ENCODE measurements around the gene SERHL2. TPM values are rescaled to one million over a fixed set of nuclear protein-coding genes. Genes with fewer than 3 reads are reported as not detected.

The SERHL2 gene
- polyA plus RNA-seq, 1 of the 3 experiments (the other 2 are of a cell fraction): 3.1 TPM

DNA sequence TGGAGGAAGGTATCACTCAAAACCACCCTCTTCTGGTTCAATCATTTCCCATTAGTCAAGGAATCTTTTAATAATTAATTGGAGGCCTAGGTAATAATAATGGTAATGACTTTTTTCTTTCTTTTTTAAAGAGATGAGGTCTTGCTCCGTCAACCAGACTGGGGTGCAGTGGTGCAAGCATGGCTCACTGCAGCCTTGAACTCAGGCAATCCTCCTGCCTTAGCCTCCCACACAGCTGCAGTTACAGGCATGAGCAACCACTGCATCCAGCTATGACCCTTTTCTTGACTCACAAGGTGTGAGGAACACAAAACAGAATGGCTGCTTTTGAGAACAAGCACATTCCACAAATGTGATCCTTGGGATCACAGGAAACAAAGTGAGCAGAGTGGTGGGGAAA, 57.3 kb downstream of the SERHL2 start:
- Histone ChIP-seq H3K27ac (ENCODE audit: low read depth in 2 of 2, low read length in 1 of 2) (no peak overlapping the region), H3K4me2 (no peak overlapping the region), H2AFZ (ENCODE audit: low read depth) (no peak overlapping the region), H3K9me3 (no peaks in the 10 kb centered on the region), H3K9ac (no peak overlapping the region), H3K36me3 (replicated peaks in 1 of 2; ENCODE audit: control insufficient read depth in 1 of 2, insufficient read depth in 2 of 2, low read length in 1 of 2) (peaks cover 0 to 2% of the 10 kb centered on the region in 2 experiments), H3F3A (replicated peaks; ENCODE audit: insufficient read depth) (peaks cover 10% of the 10 kb centered on the region), H3K9me2 (no peaks in the 10 kb centered on the region), H3K4me3 (ENCODE audit: low read depth in 2 of 2, low read length in 1 of 2) (no peak overlapping the region), H3K79me2 (ENCODE audit: insufficient read depth) (peaks cover 80% of the 10 kb centered on the region), H4K20me1 (ENCODE audit: insufficient read depth) (peaks cover 15% of the 10 kb centered on the region; the same call in 1 of the 2 replicates), H3K27me3 (ENCODE audit: insufficient read depth) (no peaks in the 10 kb centered on the region), H3K4me1 (ENCODE audit: control insufficient read depth in 1 of 2, insufficient read depth in 2 of 2, low read depth in 1 of 2, low read length in 1 of 2) (peaks cover 11 to 30% of the 10 kb centered on the region in 2 experiments; a peak in 2 of 4 replicates)
- ChIA-PET CTCF (interaction anchor here (0.9 kb wide), 1 partner anchor 13 kb away, joined by 4 read pairs; no protein-coding TSS in a partner anchor), POLR2A (no interaction called here)
- no peak for DNase-seq
- 100% methylated on average over 1 of the region's 1 CpG for WGBS (ENCODE audit: low lambda C conversion rate)
- no peak for TF ChIP-seq JUND (IDR thresholded peaks at IDR 0.05)
- TF ChIP-seq EP300 (IDR thresholded peaks at IDR 0.05; ENCODE audit: borderline replicate concordance in 1 of 2, low read depth in 1 of 2, low read length in 1 of 2): no peak
- no peak for TF ChIP-seq GATA2 (CRISPR knock-in tag; IDR thresholded peaks at IDR 0.05)
- TF ChIP-seq ELF1 (IDR thresholded peaks at IDR 0.05): no peak
- TF ChIP-seq MEF2A (IDR thresholded peaks at IDR 0.05; ENCODE audit: borderline replicate concordance, low read depth): no peak
- no peak for TF ChIP-seq FOSL2 (IDR thresholded peaks at IDR 0.05; ENCODE audit: borderline replicate concordance, low read depth)
- no peak for TF ChIP-seq RXRA (IDR thresholded peaks at IDR 0.05; ENCODE audit: borderline replicate concordance, low read depth)
- no peak for TF ChIP-seq TCF12 (IDR thresholded peaks at IDR 0.05)

DNA sequence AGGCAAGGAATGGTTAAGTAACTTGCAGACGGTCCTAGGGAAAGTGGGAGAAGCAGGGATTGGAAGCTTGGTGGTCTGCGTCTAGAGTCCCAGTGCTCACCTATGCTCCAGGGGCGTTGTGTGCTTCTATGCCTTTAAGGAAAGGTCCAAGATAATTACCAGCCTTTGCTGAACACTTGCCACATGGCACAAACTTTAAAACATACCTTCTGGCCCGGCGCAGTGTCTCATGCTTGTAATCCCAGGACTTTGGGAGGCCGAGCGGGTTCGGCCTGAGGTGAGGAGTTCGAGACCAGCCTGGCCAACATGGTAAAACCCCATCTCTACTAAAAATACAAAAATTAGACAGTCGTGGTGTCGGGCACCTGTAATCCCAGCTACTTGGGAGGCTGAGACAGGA, 58.6 kb downstream of the SERHL2 start:
- H3K9me2 ChIP-seq: no peaks in the 10 kb centered on the region
- CTCF ChIA-PET: interaction anchor here (1.5 kb wide), 1 partner anchor 27 kb away, joined by 4 read pairs; no protein-coding TSS in a partner anchor
- peaks cover 0 to 2% of the 10 kb centered on the region in 2 experiments for H3K36me3 ChIP-seq (replicated peaks in 1 of 2; ENCODE audit: control insufficient read depth in 1 of 2, insufficient read depth in 2 of 2, low read length in 1 of 2)
- H3K4me3 ChIP-seq (ENCODE audit: low read depth in 2 of 2, low read length in 1 of 2): no peak overlapping the region
- no peak overlapping the region for H3K27ac ChIP-seq (ENCODE audit: low read depth in 2 of 2, low read length in 1 of 2)
- WGBS (ENCODE audit: low lambda C conversion rate): 94% methylated on average over 11 of the region's 11 CpGs
- no peaks in the 10 kb centered on the region for H3K27me3 ChIP-seq (ENCODE audit: insufficient read depth)
- H3K9ac ChIP-seq: no peak overlapping the region
- DNase-seq: no peak
- POLR2A ChIA-PET: interaction anchor here (0.6 kb wide), 1 partner anchor 575 kb away, joined by 4 read pairs; no protein-coding TSS in a partner anchor
- H3K4me1 ChIP-seq (ENCODE audit: control insufficient read depth in 1 of 2, insufficient read depth in 2 of 2, low read depth in 1 of 2, low read length in 1 of 2): peaks cover 11 to 30% of the 10 kb centered on the region in 2 experiments; a peak in 2 of 4 replicates
- H3K4me2 ChIP-seq: peak overlapping the region; percentile 81; the same call in 1 of the 2 replicates
- H3F3A ChIP-seq (replicated peaks; ENCODE audit: insufficient read depth): peaks cover 10% of the 10 kb centered on the region
- TF ChIP-seq RAD21 (IDR thresholded peaks at IDR 0.05; ENCODE audit: low read length): no peak
- TF ChIP-seq, protein P1, sequence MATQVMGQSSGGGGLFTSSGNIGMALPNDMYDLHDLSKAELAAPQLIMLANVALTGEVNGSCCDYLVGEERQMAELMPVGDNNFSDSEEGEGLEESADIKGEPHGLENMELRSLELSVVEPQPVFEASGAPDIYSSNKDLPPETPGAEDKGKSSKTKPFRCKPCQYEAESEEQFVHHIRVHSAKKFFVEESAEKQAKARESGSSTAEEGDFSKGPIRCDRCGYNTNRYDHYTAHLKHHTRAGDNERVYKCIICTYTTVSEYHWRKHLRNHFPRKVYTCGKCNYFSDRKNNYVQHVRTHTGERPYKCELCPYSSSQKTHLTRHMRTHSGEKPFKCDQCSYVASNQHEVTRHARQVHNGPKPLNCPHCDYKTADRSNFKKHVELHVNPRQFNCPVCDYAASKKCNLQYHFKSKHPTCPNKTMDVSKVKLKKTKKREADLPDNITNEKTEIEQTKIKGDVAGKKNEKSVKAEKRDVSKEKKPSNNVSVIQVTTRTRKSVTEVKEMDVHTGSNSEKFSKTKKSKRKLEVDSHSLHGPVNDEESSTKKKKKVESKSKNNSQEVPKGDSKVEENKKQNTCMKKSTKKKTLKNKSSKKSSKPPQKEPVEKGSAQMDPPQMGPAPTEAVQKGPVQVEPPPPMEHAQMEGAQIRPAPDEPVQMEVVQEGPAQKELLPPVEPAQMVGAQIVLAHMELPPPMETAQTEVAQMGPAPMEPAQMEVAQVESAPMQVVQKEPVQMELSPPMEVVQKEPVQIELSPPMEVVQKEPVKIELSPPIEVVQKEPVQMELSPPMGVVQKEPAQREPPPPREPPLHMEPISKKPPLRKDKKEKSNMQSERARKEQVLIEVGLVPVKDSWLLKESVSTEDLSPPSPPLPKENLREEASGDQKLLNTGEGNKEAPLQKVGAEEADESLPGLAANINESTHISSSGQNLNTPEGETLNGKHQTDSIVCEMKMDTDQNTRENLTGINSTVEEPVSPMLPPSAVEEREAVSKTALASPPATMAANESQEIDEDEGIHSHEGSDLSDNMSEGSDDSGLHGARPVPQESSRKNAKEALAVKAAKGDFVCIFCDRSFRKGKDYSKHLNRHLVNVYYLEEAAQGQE (IDR thresholded peaks at IDR 0.05; ENCODE audit: low read depth, low read length): no peak
- no peak for TF ChIP-seq EP300 (IDR thresholded peaks at IDR 0.05; ENCODE audit: borderline replicate concordance in 1 of 2, low read depth in 1 of 2, low read length in 1 of 2)
- TF ChIP-seq GABPA (IDR thresholded peaks at IDR 0.05; ENCODE audit: low read depth): no peak
- TF ChIP-seq, protein P2, sequence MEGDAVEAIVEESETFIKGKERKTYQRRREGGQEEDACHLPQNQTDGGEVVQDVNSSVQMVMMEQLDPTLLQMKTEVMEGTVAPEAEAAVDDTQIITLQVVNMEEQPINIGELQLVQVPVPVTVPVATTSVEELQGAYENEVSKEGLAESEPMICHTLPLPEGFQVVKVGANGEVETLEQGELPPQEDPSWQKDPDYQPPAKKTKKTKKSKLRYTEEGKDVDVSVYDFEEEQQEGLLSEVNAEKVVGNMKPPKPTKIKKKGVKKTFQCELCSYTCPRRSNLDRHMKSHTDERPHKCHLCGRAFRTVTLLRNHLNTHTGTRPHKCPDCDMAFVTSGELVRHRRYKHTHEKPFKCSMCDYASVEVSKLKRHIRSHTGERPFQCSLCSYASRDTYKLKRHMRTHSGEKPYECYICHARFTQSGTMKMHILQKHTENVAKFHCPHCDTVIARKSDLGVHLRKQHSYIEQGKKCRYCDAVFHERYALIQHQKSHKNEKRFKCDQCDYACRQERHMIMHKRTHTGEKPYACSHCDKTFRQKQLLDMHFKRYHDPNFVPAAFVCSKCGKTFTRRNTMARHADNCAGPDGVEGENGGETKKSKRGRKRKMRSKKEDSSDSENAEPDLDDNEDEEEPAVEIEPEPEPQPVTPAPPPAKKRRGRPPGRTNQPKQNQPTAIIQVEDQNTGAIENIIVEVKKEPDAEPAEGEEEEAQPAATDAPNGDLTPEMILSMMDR (IDR thresholded peaks at IDR 0.05): no peak
- TF ChIP-seq, protein P3, sequence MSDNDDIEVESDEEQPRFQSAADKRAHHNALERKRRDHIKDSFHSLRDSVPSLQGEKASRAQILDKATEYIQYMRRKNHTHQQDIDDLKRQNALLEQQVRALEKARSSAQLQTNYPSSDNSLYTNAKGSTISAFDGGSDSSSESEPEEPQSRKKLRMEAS (IDR thresholded peaks at IDR 0.05; ENCODE audit: low read depth): no peak
- TF ChIP-seq CHD2 (IDR thresholded peaks at IDR 0.05; ENCODE audit: low read length, partially characterized antibody): no peak
- TF ChIP-seq MXI1 (IDR thresholded peaks at IDR 0.05; ENCODE audit: low read depth, low read length): no peak
- TF ChIP-seq ELF1 (IDR thresholded peaks at IDR 0.05): no peak
- no peak for TF ChIP-seq FOXJ3 (CRISPR knock-in tag; IDR thresholded peaks at IDR 0.05)
- TF ChIP-seq NFIC (IDR thresholded peaks at IDR 0.05; ENCODE audit: borderline replicate concordance): no peak
- H2AFZ ChIP-seq (ENCODE audit: low read depth): no peak overlapping the region
- H3K79me2 ChIP-seq (ENCODE audit: insufficient read depth): peaks cover 67% of the 10 kb centered on the region
- no peaks in the 10 kb centered on the region for H3K9me3 ChIP-seq
- peaks cover 15% of the 10 kb centered on the region; the same call in 1 of the 2 replicates for H4K20me1 ChIP-seq (ENCODE audit: insufficient read depth)
